Measurements from ENCODE around the gene PNMT.

Gene PNMT

DNA sequence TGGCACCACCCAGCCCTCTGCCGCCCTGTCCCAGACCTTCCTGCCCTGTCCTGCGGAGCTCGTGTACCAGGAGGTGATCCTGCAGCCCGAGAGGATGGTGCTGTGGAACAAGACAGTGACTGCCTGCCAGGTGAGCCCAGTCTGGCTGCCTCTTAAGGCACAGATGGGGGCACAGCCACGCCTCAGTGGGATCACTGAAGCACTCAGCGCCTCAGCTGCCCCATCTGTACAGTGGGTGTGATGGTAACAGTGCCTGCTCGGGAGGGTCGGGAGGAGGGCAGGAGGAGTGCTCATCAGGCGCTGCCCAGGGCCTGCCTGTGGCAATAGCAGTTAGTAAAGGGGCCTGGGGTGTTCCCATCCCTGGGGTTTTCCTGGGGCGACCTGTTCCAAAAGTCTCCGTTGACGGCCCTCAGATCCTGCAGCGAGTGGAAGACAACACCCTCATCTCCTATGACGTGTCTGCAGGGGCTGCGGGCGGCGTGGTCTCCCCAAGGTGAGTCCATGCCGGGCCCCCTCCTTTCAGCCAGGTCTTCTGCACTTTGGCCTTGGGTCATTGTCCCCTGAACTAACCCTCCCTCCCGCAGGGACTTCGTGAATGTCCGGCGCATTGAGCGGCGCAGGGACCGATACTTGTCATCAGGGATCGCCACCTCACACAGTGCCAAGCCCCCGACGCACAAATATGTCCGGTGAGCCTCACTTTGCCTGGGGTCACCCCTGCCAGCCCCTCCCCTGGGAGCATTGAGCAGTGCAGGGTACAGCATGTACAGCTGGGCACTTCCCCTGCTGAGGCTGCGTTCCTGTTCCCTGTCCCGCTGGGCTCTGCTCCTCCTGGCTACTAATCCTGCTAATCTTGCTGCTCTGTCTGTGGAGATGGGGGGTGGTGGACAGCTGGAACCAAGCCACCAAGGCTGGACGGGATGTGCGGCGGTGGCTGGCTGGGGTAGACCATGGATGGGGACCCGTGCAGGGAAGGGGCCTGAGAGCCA is 7.6 kb upstream of the PNMT start:
- H3K4me3 ChIP-seq (ENCODE audit: low read depth, low read length), result no peak overlapping the region
- no peak for DNase-seq (ENCODE audit: low read depth)

DNA sequence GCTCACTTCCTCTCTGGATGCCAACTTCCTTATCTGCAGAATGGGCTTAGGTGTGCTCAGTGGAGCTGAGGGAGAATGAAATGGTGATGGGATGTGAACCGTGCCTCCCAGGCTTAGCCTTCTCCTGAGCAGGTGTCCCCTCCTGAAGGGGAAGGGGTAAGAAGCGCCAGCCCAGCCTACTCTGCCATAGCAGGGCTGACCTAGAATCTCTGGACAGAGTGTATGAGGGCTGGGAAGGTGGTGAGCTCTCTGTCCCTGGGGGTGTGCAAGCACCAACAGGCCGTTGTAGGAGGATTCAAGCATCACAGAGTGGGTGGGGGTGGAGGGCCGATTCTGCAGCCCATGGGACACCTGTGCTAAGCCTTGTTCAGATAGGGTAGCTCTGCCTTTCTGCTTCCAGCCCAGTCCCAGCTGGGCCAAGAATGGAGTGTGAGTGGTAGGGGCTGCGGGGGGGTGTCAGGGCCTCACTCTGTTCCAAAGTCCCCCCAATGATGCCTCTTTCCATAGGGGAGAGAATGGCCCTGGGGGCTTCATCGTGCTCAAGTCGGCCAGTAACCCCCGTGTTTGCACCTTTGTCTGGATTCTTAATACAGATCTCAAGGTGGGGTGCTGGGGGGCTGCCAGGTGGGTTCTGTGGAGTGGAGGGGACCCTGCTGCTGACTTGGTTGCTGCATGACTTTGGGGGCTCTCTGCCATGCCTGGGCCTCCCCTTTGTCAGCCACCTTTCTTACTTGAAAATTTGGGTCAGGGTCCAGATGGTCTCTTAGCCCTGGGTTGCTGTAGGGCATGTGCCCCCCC is 6.3 kb upstream of the PNMT start:
- TF ChIP-seq, protein P1, sequence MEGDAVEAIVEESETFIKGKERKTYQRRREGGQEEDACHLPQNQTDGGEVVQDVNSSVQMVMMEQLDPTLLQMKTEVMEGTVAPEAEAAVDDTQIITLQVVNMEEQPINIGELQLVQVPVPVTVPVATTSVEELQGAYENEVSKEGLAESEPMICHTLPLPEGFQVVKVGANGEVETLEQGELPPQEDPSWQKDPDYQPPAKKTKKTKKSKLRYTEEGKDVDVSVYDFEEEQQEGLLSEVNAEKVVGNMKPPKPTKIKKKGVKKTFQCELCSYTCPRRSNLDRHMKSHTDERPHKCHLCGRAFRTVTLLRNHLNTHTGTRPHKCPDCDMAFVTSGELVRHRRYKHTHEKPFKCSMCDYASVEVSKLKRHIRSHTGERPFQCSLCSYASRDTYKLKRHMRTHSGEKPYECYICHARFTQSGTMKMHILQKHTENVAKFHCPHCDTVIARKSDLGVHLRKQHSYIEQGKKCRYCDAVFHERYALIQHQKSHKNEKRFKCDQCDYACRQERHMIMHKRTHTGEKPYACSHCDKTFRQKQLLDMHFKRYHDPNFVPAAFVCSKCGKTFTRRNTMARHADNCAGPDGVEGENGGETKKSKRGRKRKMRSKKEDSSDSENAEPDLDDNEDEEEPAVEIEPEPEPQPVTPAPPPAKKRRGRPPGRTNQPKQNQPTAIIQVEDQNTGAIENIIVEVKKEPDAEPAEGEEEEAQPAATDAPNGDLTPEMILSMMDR (IDR thresholded peaks at IDR 0.05; ENCODE audit: control insufficient read depth, extremely low read depth, insufficient read depth), result no peak
- no peak for DNase-seq (ENCODE audit: low read depth)
- no peak overlapping the region for H3K4me3 ChIP-seq (ENCODE audit: low read depth, low read length)

More for the DNA sequence above, 7.6 kb upstream of the PNMT start:
- TF ChIP-seq, protein P1 (IDR thresholded peaks at IDR 0.05; ENCODE audit: control insufficient read depth, extremely low read depth, insufficient read depth), result no peak

DNA sequence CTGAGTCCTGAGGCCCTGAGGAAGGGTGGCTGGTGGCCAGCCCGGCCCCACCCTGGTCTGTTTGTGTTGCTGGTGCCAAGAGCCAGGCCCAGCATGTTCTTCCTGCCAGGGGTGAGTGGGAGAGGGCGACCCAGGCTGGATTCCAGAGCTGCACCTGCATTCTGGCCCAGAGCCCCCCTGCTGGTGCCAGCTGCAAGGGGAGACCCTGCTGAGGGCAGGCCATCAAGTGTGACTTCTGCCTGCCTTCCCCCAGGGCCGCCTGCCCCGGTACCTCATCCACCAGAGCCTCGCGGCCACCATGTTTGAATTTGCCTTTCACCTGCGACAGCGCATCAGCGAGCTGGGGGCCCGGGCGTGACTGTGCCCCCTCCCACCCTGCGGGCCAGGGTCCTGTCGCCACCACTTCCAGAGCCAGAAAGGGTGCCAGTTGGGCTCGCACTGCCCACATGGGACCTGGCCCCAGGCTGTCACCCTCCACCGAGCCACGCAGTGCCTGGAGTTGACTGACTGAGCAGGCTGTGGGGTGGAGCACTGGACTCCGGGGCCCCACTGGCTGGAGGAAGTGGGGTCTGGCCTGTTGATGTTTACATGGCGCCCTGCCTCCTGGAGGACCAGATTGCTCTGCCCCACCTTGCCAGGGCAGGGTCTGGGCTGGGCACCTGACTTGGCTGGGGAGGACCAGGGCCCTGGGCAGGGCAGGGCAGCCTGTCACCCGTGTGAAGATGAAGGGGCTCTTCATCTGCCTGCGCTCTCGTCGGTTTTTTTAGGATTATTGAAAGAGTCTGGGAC is 5.5 kb upstream of the PNMT start:
- TF ChIP-seq, protein P1 (IDR thresholded peaks at IDR 0.05; ENCODE audit: control insufficient read depth, extremely low read depth, insufficient read depth), result no peak
- no peak overlapping the region for H3K4me3 ChIP-seq (ENCODE audit: low read depth, low read length)
- DNase-seq (ENCODE audit: low read depth), result no peak

DNA sequence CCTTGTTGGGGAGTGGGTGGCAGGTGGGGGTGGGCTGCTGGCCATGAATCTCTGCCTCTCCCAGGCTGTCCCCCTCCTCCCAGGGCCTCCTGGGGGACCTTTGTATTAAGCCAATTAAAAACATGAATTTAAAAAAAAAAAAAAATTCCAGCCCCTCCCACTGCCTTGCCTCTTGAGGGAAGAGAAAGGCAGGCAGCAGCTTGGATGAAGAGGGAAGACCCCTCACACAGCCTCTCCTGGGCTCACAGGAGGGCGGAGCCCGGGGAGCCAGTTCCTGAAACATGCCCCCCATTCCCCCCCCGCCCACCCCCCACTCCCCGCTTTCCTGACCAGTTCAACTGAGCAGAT is 4.9 kb upstream of the PNMT start:
- no peak overlapping the region for H3K4me3 ChIP-seq (ENCODE audit: low read depth, low read length)
- TF ChIP-seq, protein P1 (IDR thresholded peaks at IDR 0.05; ENCODE audit: control insufficient read depth, extremely low read depth, insufficient read depth), result no peak
- DNase-seq (ENCODE audit: low read depth), result no peak

DNA sequence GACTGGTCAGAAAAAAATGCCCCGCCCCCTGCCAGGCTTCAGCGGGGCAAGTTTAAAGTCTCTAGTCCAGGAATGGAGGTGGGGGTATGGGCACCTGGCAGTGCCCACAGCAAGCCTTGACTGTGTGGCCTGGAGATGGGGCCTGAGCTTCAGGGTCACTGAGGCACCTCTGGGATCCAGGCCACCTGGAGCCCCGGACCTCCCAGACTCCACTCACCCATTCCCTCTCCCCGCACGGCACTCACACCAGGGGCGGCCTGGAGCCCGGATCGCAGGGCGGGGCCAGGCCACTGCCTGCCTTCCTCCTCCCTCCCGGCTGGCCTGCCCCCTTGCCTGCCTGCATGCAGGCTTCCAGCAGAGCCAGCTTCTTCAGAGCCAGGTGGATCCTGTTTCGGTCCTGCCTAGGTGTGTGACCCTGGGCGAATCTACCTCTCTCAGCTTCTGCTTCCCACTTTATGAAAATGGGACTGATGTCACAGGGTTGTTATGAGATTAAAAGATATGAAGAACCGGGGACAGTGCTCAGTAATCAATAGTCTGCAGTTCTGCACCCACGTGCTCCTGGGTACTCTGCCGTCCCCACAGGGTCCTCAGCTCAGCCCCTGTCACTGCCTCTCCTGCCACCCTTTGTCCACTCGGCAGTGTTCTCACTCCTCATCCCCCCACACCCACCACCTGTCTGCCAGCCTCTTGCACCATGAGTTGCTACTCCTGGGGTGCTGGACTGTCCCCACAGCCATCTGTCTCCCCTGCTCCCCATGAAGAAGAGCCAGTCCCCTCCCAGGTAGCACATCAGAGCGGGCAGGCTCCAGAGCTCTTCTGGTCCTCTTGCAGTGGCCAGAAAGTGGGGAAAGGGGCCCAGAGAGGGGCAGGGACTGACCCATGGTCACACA is 4.3 kb upstream of the PNMT start:
- TF ChIP-seq, protein P1 (IDR thresholded peaks at IDR 0.05; ENCODE audit: control insufficient read depth, extremely low read depth, insufficient read depth), result no peak
- H3K4me3 ChIP-seq (ENCODE audit: low read depth, low read length), result no peak overlapping the region
- DNase-seq (ENCODE audit: low read depth), result no peak

Data from LNCaP clone FGC (cell line).